Activated naive CD4-positive, alpha-beta T cell treated with anti-CD3 and anti-CD28 coated beads for 36 hours (primary cell): ENCODE data around the gene NKRF. TPM values are rescaled to one million over a fixed set of nuclear protein-coding genes. Genes with fewer than 3 reads are reported as not detected.
A peak's percentile ranks its signal among the peaks of the same experiment; 100 is the strongest.

Experiments
- CTCF ChIA-PET: fragments of 350-600 bp; sonication (Branson Sonifier 250); formaldehyde crosslinking; loops from one replicate; lab custom pipeline; 2021; ENCODE audit warnings: antibody characterized with exemption; lab: Charles Lee
- DNase-seq: peaks from one replicate; pipeline ENCODE4 v3.0.0-alpha.2; 2020
- H3K27ac Mint-ChIP-seq: one replicate; pipeline ENCODE4 v1.8.0; 2021; ENCODE audit warnings: mild to moderate bottlenecking, mixed read lengths
- H3K27me3 Mint-ChIP-seq: one replicate; pipeline ENCODE4 v1.8.0; 2021; ENCODE audit warnings: low read depth, mixed read lengths
- H3K36me3 Mint-ChIP-seq: one replicate; pipeline ENCODE4 v1.8.0; 2021; ENCODE audit warnings: low read depth, mixed read lengths
- H3K4me1 Mint-ChIP-seq: one replicate; pipeline ENCODE4 v1.8.0; 2021; ENCODE audit warnings: low read depth, mixed read lengths
- H3K4me3 Mint-ChIP-seq: one replicate; pipeline ENCODE4 v1.8.0; 2021; ENCODE audit warnings: mild to moderate bottlenecking, moderate library complexity, mixed read lengths
- H3K9me3 Mint-ChIP-seq: one replicate; pipeline ENCODE4 v1.8.0; 2021; ENCODE audit warnings: mixed read lengths
- intact Hi-C: fragments of 100-400 bp; cut with micrococcal nuclease; formaldehyde crosslinking; loops from one replicate; pipeline ENCODE4 v1.15.1; 2023
- microRNA-seq: library from miRNA; unstranded; fragments of <30 nt; microRNA quantifications from one replicate; pipeline ENCODE4 v1.2.0, GENCODE V29; 2022; ENCODE audit warnings: borderline microRNAs expressed, borderline replicate concordance
- total RNA-seq, 2 experiments: library from RNA; stranded (reverse); gene quantifications; one replicate each; pipeline ENCODE4 v1.2.3, GENCODE V29; 2021

The NKRF gene
- total RNA-seq, 2 experiments from 2014 or later, result 15.8 to 17.0 TPM

DNA sequence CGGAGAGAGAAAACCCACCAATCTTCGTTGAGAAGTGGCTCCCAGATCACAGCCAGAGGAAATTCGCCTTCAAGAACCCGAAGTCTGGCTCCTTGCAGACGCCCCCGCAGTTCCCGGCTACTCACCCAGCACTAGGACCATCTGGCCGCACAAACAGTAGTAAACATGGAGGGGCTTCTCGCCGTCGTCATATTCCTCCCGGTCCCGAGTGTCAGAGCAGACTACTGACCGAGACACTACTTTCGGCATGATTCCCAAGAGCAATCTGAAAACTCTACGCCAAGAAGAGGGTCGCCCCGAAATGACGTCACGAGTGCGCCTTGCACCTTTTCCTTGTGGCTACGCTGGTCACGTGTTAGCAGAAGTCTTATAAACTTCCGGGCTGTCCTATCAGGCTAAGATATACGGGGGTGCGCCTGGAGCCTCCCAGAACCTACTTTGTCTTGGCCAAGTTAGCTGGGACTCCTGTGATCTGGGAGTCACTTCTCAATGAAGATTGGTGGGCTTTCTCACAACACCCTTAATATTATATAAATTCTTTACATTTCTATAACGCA lies 41.0 kb downstream of the NKRF start, which contains the start of gene STEEP1:
Gene STEEP1, minus strand, starts transcription at position 303 of the 557 bp plus-strand sequence. Its CDS starts 54 bp downstream, at position 249.
- intact Hi-C loops, result loop anchor here (1.0 to 2.0 kb wide), 5 partner anchors 9 to 288 kb away; partner anchors contain the start of genes SLC25A5, UBE2A and UPF3B
- Mint-ChIP-seq H3K27ac (peak within 1 kb of the TSS; percentile 89), H3K9me3 (no peaks in the 10 kb centered on the region), H3K36me3 (no peaks in the 10 kb centered on the region), H3K4me1 (peaks cover 20% of the 10 kb centered on the region), H3K27me3 (no peaks in the 10 kb centered on the region), H3K4me3 (peak within 1 kb of the TSS; percentile 95)
- DNase-seq, result peak; percentile 95
- CTCF ChIA-PET, result interaction anchor here (0.6 to 1.7 kb wide), 2 partner anchors 49 to 53 kb away, joined by 3 to 5 read pairs; no protein-coding TSS in a partner anchor

DNA sequence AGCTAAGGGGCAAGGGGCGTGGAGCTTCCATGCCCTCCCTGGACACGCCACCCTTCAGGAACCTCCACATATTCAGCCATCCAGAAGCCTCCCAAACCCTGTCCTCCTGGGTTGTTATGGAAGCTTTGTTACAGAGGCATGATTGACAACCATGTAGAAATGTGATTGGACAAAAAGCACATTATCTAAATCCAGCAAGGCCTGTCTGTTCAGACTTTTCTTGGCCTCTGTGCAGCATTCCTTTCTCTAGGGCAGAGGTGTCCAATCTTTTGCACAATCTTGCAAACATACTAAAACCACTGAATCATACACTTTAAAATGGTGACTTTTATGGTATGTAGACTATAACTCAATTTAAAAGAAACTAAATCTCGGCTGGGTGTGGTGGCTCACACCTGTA lies 53.7 kb downstream of the NKRF start:
- Mint-ChIP-seq H3K9me3 (no peaks in the 10 kb centered on the region), H3K4me1 (peaks cover 10% of the 10 kb centered on the region), H3K27ac (no peak overlapping the region), H3K27me3 (no peaks in the 10 kb centered on the region), H3K4me3 (no peak overlapping the region), H3K36me3 (peaks cover 7% of the 10 kb centered on the region)
- intact Hi-C loops, result no loop called here
- DNase-seq, result no peak
- CTCF ChIA-PET, result no interaction called here

DNA sequence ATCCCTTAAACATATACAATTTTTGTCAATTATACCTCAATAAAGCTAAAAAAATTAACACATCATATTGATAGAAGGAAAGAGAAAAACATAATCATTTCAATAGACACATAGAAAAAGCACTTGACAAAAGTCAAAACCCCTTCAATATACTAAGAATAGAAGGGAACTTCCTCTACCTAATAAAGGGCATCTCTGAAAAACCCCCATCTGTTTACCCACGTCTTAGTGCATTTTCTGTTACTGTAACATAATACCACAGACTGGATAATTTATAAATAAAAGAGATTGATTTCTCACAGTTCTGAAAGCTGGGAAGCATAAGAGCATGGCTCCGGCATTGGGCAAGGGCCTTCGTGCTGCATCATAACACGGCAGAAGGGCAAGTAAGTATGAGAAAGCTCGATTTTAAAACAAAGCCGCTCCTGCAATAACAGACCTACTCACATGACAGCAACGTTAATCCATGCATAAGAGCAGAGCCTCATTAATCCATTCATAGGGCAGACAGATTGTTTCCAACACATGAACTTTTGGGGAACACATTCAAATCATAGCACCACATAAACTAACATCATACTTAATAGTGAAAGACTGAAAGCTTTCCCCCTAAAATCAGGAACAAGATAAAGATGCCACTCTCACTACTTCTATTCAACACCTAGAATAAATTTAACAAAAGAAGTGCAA lies 56.8 kb downstream of the NKRF start:
- Mint-ChIP-seq H3K4me1 (peaks cover 7% of the 10 kb centered on the region), H3K9me3 (no peaks in the 10 kb centered on the region), H3K36me3 (no peaks in the 10 kb centered on the region), H3K27ac (no peak overlapping the region), H3K27me3 (no peaks in the 10 kb centered on the region), H3K4me3 (no peak overlapping the region)
- CTCF ChIA-PET, result interaction anchor here (0.5 to 0.9 kb wide), 2 partner anchors 31 to 205 kb away, joined by 4 read pairs; no protein-coding TSS in a partner anchor
- intact Hi-C loops, result no loop called here
- no peak for DNase-seq

DNA sequence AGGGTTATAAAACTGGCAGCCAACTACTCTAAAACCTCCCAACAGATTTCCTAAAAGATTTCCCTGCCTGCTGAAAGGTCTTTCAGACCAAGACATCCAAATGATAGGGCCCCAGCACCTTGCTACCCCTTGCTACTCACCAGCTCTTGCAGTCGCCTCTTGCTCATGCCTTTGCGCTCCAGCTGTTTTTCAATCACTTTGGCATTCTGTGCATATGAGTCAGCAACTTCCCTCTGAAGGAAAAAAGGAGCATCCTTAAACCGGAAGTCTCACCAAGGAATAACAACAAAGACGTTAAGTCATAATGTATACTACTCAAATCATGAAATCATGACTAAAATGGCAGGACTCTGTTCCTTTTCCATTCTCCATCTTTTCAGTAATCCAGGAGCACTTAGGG lies 65.0 kb downstream of the NKRF start:
- Mint-ChIP-seq H3K27me3 (no peaks in the 10 kb centered on the region), H3K9me3 (no peaks in the 10 kb centered on the region), H3K27ac (no peak overlapping the region), H3K4me3 (no peak overlapping the region), H3K36me3 (peaks cover 5% of the 10 kb centered on the region), H3K4me1 (no peaks in the 10 kb centered on the region)
- CTCF ChIA-PET, result no interaction called here
- no peak for DNase-seq
- intact Hi-C loops, result no loop called here

DNA sequence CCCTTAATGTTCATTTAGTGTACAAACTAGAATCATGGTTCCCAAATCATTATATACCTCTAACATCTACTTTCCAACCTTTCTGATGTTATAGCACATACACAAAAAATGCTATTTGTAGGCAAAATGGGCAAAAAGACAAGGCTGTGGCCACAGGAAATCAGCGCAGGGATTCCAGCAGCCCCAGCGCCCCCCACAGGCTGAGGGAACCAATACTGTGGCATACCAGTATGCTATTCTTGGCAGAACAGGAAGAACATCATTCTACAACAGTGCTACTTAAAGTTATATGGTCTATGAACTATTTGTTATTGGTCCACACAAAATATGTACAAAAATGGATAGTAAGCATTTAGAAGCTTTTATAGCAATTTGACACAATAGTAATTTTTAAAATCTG lies 66.4 kb downstream of the NKRF start:
- peak; percentile 38 for DNase-seq
- Mint-ChIP-seq H3K9me3 (no peaks in the 10 kb centered on the region), H3K27me3 (no peaks in the 10 kb centered on the region), H3K4me3 (no peak overlapping the region), H3K27ac (no peak overlapping the region), H3K36me3 (peaks cover 7% of the 10 kb centered on the region), H3K4me1 (no peaks in the 10 kb centered on the region)
- intact Hi-C loops, result no loop called here
- CTCF ChIA-PET, result interaction anchor here (0.5 kb wide), 1 partner anchor 347 kb away, joined by 3 read pairs; no protein-coding TSS in a partner anchor

Small RNAs within 50 kb of the gene (microRNA-seq; reads per million reads assigned to microRNA genes)
- gene MIR766, result 123 reads per million, percentile 62 among the genes with 10 or more reads in this experiment

Other genes starting within 250 kb of the NKRF start
- 1 to 10 TPM; 2.9 to 3.2 TPM for gene SLC25A43, start 207.1 kb downstream of the NKRF start, total RNA-seq
- gene SLC25A5, start 138.0 kb downstream of the NKRF start, total RNA-seq, result 100 to 1,000 TPM; 846 to 855 TPM
- 10 to 100 TPM; 19.6 to 20.7 TPM for gene STEEP1, start 41.0 kb downstream of the NKRF start, total RNA-seq
- 10 to 100 TPM; 46.1 to 49.8 TPM for gene UBE2A, start 31.9 kb downstream of the NKRF start, total RNA-seq
- gene SEPTIN6, start 86.7 kb upstream of the NKRF start, total RNA-seq, result 100 to 1,000 TPM; 137 to 143 TPM
- under 1 TPM in 1 of 2 experiments, not detected in 1; 0.30 TPM for gene SOWAHD, start 152.2 kb upstream of the NKRF start, total RNA-seq
- 1,000 to 10,000 TPM; 3,049 to 3,109 TPM for gene RPL39, start 185.2 kb upstream of the NKRF start, total RNA-seq
- gene UPF3B, start 246.5 kb upstream of the NKRF start, total RNA-seq, result 10 to 100 TPM; 21.5 to 22.2 TPM